GM23338 (cell line): ENCODE data around the gene NUP50. TPM values are rescaled to one million over a fixed set of nuclear protein-coding genes. Genes with fewer than 3 reads are reported as not detected.

ENCODE experiments used
- ATAC-seq: fragments of 200-7000 bp; cut with Tn5 transposase; 3 replicates; pipeline ENCODE4 v1.9.1; 2020
- DNase-seq: peaks from one replicate; pipeline ENCODE4 v3.0.0-alpha.2; 2015; ENCODE audit warnings: low spot score
- H2AFZ ChIP-seq: fragments of 200-600 bp; sonication (generic); 2 replicates; pipeline ENCODE4 v1.8.0; 2016; ENCODE audit warnings: antibody characterized with exemption, mild to moderate bottlenecking, moderate library complexity
- H3F3A ChIP-seq: fragments of 200-600 bp; sonication (generic); replicated peaks from 2 replicates; pipeline ENCODE4 v1.8.0; 2017; ENCODE audit warnings: antibody characterized with exemption, mixed run types, low read depth
- H3K27ac ChIP-seq: fragments of 200-600 bp; sonication (generic); 2 replicates; pipeline ENCODE4 v1.6.1; 2016; ENCODE audit warnings: low read depth
- H3K27me3 ChIP-seq: fragments of 200-600 bp; sonication (generic); 2 replicates; pipeline ENCODE4 v1.8.0; 2016; ENCODE audit warnings: mild to moderate bottlenecking, mixed run types, moderate library complexity; ENCODE audit not compliant: insufficient read depth
- H3K36me3 ChIP-seq: fragments of 200-600 bp; sonication (generic); 2 replicates; pipeline ENCODE4 v1.8.0; 2016; ENCODE audit warnings: mild to moderate bottlenecking; ENCODE audit not compliant: insufficient read depth
- H3K4me1 ChIP-seq: fragments of 200-600 bp; sonication (generic); 2 replicates; pipeline ENCODE4 v1.8.0; 2016; ENCODE audit warnings: mild to moderate bottlenecking, moderate library complexity; ENCODE audit not compliant: insufficient read depth
- H3K4me2 ChIP-seq: fragments of 200-600 bp; sonication (generic); 2 replicates; pipeline ENCODE4 v1.7.1; 2017; ENCODE audit warnings: mixed run types
- H3K4me3 ChIP-seq: fragments of 200-600 bp; sonication (generic); 2 replicates; pipeline ENCODE4 v1.6.1; 2016; ENCODE audit warnings: mixed run types
- H3K79me2 ChIP-seq: fragments of 200-600 bp; sonication (generic); replicated peaks from 2 replicates; pipeline ENCODE4 v1.8.0; 2017; ENCODE audit warnings: mild to moderate bottlenecking; ENCODE audit not compliant: insufficient read depth
- H3K9me2 ChIP-seq: fragments of 200-600 bp; sonication (generic); 2 replicates; pipeline ENCODE4 v1.8.0; 2017; ENCODE audit not compliant: insufficient read depth
- H4K20me1 ChIP-seq: fragments of 200-600 bp; sonication (generic); replicated peaks from 2 replicates; pipeline ENCODE4 v1.8.0; 2017; ENCODE audit warnings: mild to moderate bottlenecking; ENCODE audit not compliant: insufficient read depth
- H3K27ac Mint-ChIP-seq: 2 replicates; pipeline ENCODE4 v1.8.0; 2020; ENCODE audit warnings: inconsistent platforms, mild to moderate bottlenecking, moderate library complexity, mixed read lengths
- H3K27me3 Mint-ChIP-seq: 3 replicates; pipeline ENCODE4 v1.8.0; 2022; ENCODE audit warnings: low read depth, mild to moderate bottlenecking, moderate library complexity, mixed read lengths, inconsistent platforms; ENCODE audit not compliant: insufficient read depth, poor library complexity
- H3K36me3 Mint-ChIP-seq: 3 replicates; pipeline ENCODE4 v1.8.0; 2021; ENCODE audit warnings: low read depth, mild to moderate bottlenecking, inconsistent platforms, moderate library complexity, mixed read lengths
- H3K4me1 Mint-ChIP-seq: 3 replicates; pipeline ENCODE4 v1.8.0; 2020; ENCODE audit warnings: mild to moderate bottlenecking, inconsistent platforms, mixed read lengths
- H3K4me3 Mint-ChIP-seq: 3 replicates; pipeline ENCODE4 v1.8.0; 2021; ENCODE audit warnings: moderate library complexity, mild to moderate bottlenecking, inconsistent platforms, mixed read lengths
- H3K9me3 Mint-ChIP-seq: 3 replicates; pipeline ENCODE4 v1.8.0; 2020; ENCODE audit warnings: moderate library complexity, mild to moderate bottlenecking, inconsistent platforms, mixed read lengths
- CREB1 ChIP-seq: fragments of 250-450 bp; sonication (Bioruptor Pico); IDR thresholded peaks from 2 replicates; pipeline ENCODE4 v1.5.0; 2020; ENCODE audit warnings: low read depth, mild to moderate bottlenecking, moderate library complexity
- CTCF ChIP-seq, 2 experiments: fragments of 200-600 bp in 1 of 2; sonication (generic) in 1 of 2; conservative IDR thresholded peaks; 2 replicates each; pipeline versions ENCODE4 v1.5.1 to v1.6.1; 2016 to 2017; ENCODE audit warnings: antibody characterized with exemption in 2 of 2, low read depth in 2 of 2, mild to moderate bottlenecking in 2 of 2, moderate library complexity in 1 of 2
- ETS1 ChIP-seq: IDR thresholded peaks from 2 replicates; pipeline ENCODE4 v1.6.1; 2016; ENCODE audit warnings: antibody characterized with exemption
- EZH2 ChIP-seq: fragments of 200-600 bp; sonication (generic); IDR thresholded peaks from one replicate; pipeline ENCODE4 v1.8.0; 2017; ENCODE audit warnings: antibody characterized with exemption, mild to moderate bottlenecking, low read depth; ENCODE audit not compliant: unreplicated experiment
- EZH2phosphoT487 ChIP-seq: fragments of 200-600 bp; sonication (generic); IDR thresholded peaks from one replicate; pipeline ENCODE4 v1.8.1; 2018; ENCODE audit warnings: antibody characterized with exemption; ENCODE audit not compliant: unreplicated experiment
- JUNB ChIP-seq: IDR thresholded peaks from one replicate; pipeline ENCODE4 v1.6.1; 2016; ENCODE audit warnings: antibody characterized with exemption; ENCODE audit not compliant: unreplicated experiment
- NANOG ChIP-seq: IDR thresholded peaks from 2 replicates; pipeline ENCODE4 v1.6.1; 2016; ENCODE audit warnings: antibody characterized with exemption, borderline replicate concordance
- POLR2AphosphoS5 ChIP-seq: IDR thresholded peaks from 2 replicates; pipeline ENCODE4 v1.6.1; 2016; ENCODE audit warnings: antibody characterized with exemption, low read depth
- STAT1 ChIP-seq: IDR thresholded peaks from one replicate; pipeline ENCODE4 v1.6.1; 2016; ENCODE audit warnings: antibody characterized with exemption; ENCODE audit not compliant: unreplicated experiment
- ZNF114 ChIP-seq: fragments of 250-450 bp; sonication (Bioruptor Pico); IDR thresholded peaks from 2 replicates; pipeline ENCODE4 v1.5.0; 2020; ENCODE audit warnings: mild to moderate bottlenecking, moderate library complexity
- ZNF331 ChIP-seq: fragments of 250-450 bp; sonication (Bioruptor Pico); IDR thresholded peaks from 2 replicates; pipeline ENCODE4 v1.5.0; 2020; ENCODE audit warnings: low read depth, mild to moderate bottlenecking, moderate library complexity
- ZNF462 ChIP-seq: fragments of 250-450 bp; sonication (Bioruptor Pico); IDR thresholded peaks from 2 replicates; pipeline ENCODE4 v1.5.0; 2020; ENCODE audit warnings: mild to moderate bottlenecking, moderate library complexity
- polyA plus RNA-seq: library from polyadenylated mRNA; unstranded; fragments of >200 nt; fragmentation: Nextera tagmentation; extraction: Ambion mirVana; gene quantifications from 2 replicates; pipeline ENCODE4 v1.2.1, GENCODE V29; 2016
- total RNA-seq: library from RNA; depleted of rRNA; stranded (reverse); fragments of >200 nt; shearing (Covaris generic); gene quantifications from 2 replicates; pipeline ENCODE4 v1.2.3, GENCODE V29; 2014

NUP50 gene
- total and polyA plus RNA-seq, 2 experiments from 2014 or later: 45.9 to 96.6 TPM

GRCh38 chr22:45212306-45212709, 48.6 kb downstream of the NUP50 start:
- Mint-ChIP-seq H3K36me3 (peaks cover 6% of the 10 kb centered on the region; the same call in 2 of the 3 replicates), H3K27me3 (peaks cover 7% of the 10 kb centered on the region), H3K9me3 (no peaks in the 10 kb centered on the region), H3K4me1 (peaks cover 39% of the 10 kb centered on the region), H3K27ac (peak overlapping the region; percentile 67; the same call in 1 of the 2 replicates), H3K4me3 (peak overlapping the region; percentile 9; the same call in 1 of the 3 replicates)
- Histone ChIP-seq H3K4me1 (peaks cover 10% of the 10 kb centered on the region), H4K20me1 (peaks cover 18% of the 10 kb centered on the region), H3K4me2 (peak overlapping the region; percentile 62), H3F3A (peaks cover 1% of the 10 kb centered on the region; the same call in 1 of the 2 replicates), H3K36me3 (no peaks in the 10 kb centered on the region), H3K79me2 (peaks cover 25% of the 10 kb centered on the region), H3K27ac (no peak overlapping the region), H2AFZ (no peak overlapping the region), H3K9me2 (no peaks in the 10 kb centered on the region), H3K4me3 (no peak overlapping the region), H3K27me3 (no peaks in the 10 kb centered on the region)
- DNase-seq (peak; percentile 63), ATAC-seq (peak; percentile 50)
- no peak for TF ChIP-seq EZH2
- TF ChIP-seq EZH2phosphoT487: no peak
- no peak for TF ChIP-seq ETS1
- TF ChIP-seq JUNB: no peak
- TF ChIP-seq NANOG: no peak
- no peak for TF ChIP-seq ZNF331 (CRISPR knock-in tag)
- TF ChIP-seq ZNF462 (CRISPR knock-in tag): no peak
- no peak for TF ChIP-seq CTCF (conservative IDR thresholded peaks at IDR 0.05; ENCODE audit: low read depth in 2 of 2)
- no peak for TF ChIP-seq POLR2AphosphoS5
- TF ChIP-seq ZNF114 (CRISPR knock-in tag): no peak
- no peak for TF ChIP-seq STAT1
- TF ChIP-seq CREB1 (CRISPR knock-in tag): no peak
